Keratinocyte (primary cell): ENCODE measurements around the gene GALP. TPM values are rescaled to one million over a fixed set of nuclear protein-coding genes. Genes with fewer than 3 reads are reported as not detected.
"Not testable (repeated sequence)": the region's sequence is repeated elsewhere in the genome, so short reads cannot be mapped to it uniquely, and the experiment has no call there.

Experiments
- DNase-seq: peaks from one replicate; pipeline ENCODE4 v3.0.0-alpha.2; 2011; ENCODE audit warnings: low read depth, missing footprints, low spot score
- FAIRE-seq: peaks from 2 replicates; lab custom pipeline; 2011; peaks lifted over from hg19 to GRCh38; lab: Jason Lieb, UNC
- H2AFZ ChIP-seq: 2 replicates; pipeline ENCODE4 v1.6.0; 2012; ENCODE audit warnings: low read length, control low read depth, inconsistent platforms; ENCODE audit not compliant: control insufficient read depth
- H3K27ac ChIP-seq: 2 replicates; pipeline ENCODE4 v1.5.1; 2011; ENCODE audit warnings: low read length; ENCODE audit not compliant: control insufficient read depth, insufficient read depth
- H3K27me3 ChIP-seq: 3 replicates; pipeline ENCODE4 v1.6.0; 2011; ENCODE audit warnings: low read length; ENCODE audit not compliant: control insufficient read depth, insufficient read depth; ENCODE audit errors: extremely low read depth
- H3K36me3 ChIP-seq, 2 experiments: 2 replicates in 1 of 2; 3 replicates in 1 of 2; pipeline ENCODE4 v1.5.1; 2011; ENCODE audit warnings: low read length in 2 of 2, mild to moderate bottlenecking in 1 of 2; ENCODE audit not compliant: control insufficient read depth in 2 of 2, insufficient read depth in 2 of 2; ENCODE audit errors: extremely low read depth in 1 of 2
- H3K4me1 ChIP-seq: 3 replicates; pipeline ENCODE4 v1.5.1; 2011; ENCODE audit warnings: low read length; ENCODE audit not compliant: control insufficient read depth, insufficient read depth; ENCODE audit errors: extremely low read depth
- H3K4me2 ChIP-seq: 3 replicates; pipeline ENCODE4 v1.6.0; 2011; ENCODE audit warnings: low read depth, low read length; ENCODE audit not compliant: control insufficient read depth, insufficient read depth; ENCODE audit errors: extremely low read depth
- H3K4me3 ChIP-seq, 3 experiments: fragments of 200-600 bp in 1 of 3; sonication (generic) in 1 of 3; 2 replicates in 2 of 3; 3 replicates in 1 of 3; pipeline ENCODE4 v1.5.1; 2011 to 2016; ENCODE audit warnings: low read length in 3 of 3, mild to moderate bottlenecking in 3 of 3, control low read depth in 2 of 3, inconsistent platforms in 1 of 3, low read depth in 1 of 3, mixed read lengths in 1 of 3, mixed run types in 1 of 3, moderate library complexity in 1 of 3; ENCODE audit not compliant: control insufficient read depth in 2 of 3, insufficient read depth in 2 of 3; ENCODE audit errors: extremely low read depth in 1 of 3
- H3K79me2 ChIP-seq: 2 replicates; pipeline ENCODE4 v1.6.0; 2012; ENCODE audit warnings: low read length; ENCODE audit not compliant: control insufficient read depth, insufficient read depth
- H3K9ac ChIP-seq: 3 replicates; pipeline ENCODE4 v1.6.0; 2011; ENCODE audit warnings: low read length; ENCODE audit not compliant: control insufficient read depth, insufficient read depth; ENCODE audit errors: extremely low read depth
- H3K9me1 ChIP-seq: 3 replicates; pipeline ENCODE4 v1.6.0; 2011; ENCODE audit warnings: low read length; ENCODE audit not compliant: control insufficient read depth, insufficient read depth; ENCODE audit errors: extremely low read depth
- H3K9me3 ChIP-seq: 2 replicates; pipeline ENCODE4 v1.5.1; 2012; ENCODE audit warnings: low read depth, low read length; ENCODE audit not compliant: control insufficient read depth
- H4K20me1 ChIP-seq: 3 replicates; pipeline ENCODE4 v1.6.0; 2011; ENCODE audit warnings: low read length; ENCODE audit not compliant: control insufficient read depth, insufficient read depth; ENCODE audit errors: extremely low read depth
- EZH2 ChIP-seq: IDR thresholded peaks from one replicate; pipeline ENCODE4 v1.6.1; 2012; ENCODE audit warnings: inconsistent platforms, mild to moderate bottlenecking, low read length, moderate library complexity
- dilution Hi-C: fragments of 300-500 bp; cut with MboI; formaldehyde crosslinking; loops from one replicate; pipeline ENCODE4 v1.7.0; 2020; ENCODE audit warnings: low sequenced_read_pairs; ENCODE audit not compliant: extremely low pct_ligation_motif_present
- polyA plus RNA-seq, 5 experiments: library from polyadenylated mRNA; depleted of rRNA in 3 of 5; stranded (reverse) in 3 of 5; stranded (forward) in 1 of 5; unstranded in 1 of 5; fragments of >200 nt; gene quantifications; 1 replicate in 1 of 5; 2 replicates in 3 of 5; 3 replicates in 1 of 5; pipeline versions ENCODE4 v1.2.1 to v1.2.3, GENCODE V29; 2011 to 2012; ENCODE audit warnings: missing spikeins in 2 of 5, low read depth in 1 of 5, low replicate concordance in 1 of 5
- TF ChIP-seq, protein P1 (sequence below), 3 experiments: IDR thresholded peaks in 1 of 3; conservative IDR thresholded peaks in 1 of 3; optimal IDR thresholded peaks in 1 of 3; 2 replicates in 2 of 3; 3 replicates in 1 of 3; pipeline versions ENCODE3 to v1.5.1; 2011; ENCODE audit warnings: low read length in 3 of 3, mild to moderate bottlenecking in 3 of 3, moderate library complexity in 2 of 3, control low read depth in 1 of 3, inconsistent platforms in 1 of 3; ENCODE audit not compliant: insufficient read depth in 2 of 3; ENCODE audit errors: extremely low read depth in 1 of 3

Gene GALP
- polyA plus RNA-seq, 1 donor (not counting 4 experiments of a cell fraction or from before 2014, with no cell fraction given) = not detected

DNA sequence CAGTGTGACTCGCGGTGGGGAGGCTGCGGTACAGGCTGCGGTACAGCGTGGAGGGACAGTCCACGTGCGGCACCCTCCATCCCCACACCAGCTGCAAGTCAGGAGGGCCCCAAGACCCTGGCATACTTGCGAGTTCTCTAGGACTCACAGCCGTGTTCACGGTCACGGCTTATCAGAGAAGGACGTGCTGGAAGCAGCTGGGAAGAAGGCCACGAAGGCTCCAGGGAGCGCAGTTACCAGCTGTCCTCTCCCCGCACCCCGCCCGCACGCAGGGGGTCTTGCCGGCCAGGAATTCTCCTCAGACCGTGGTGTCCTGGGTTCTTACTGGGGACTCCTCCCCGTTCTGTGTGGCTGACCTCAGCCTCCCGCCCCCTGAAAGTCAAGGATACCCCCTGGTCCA, 28.5 kb upstream of the GALP start:
- Histone ChIP-seq H3K79me2 (peaks cover 29% of the 10 kb centered on the region), H4K20me1 (no peaks in the 10 kb centered on the region)

DNA sequence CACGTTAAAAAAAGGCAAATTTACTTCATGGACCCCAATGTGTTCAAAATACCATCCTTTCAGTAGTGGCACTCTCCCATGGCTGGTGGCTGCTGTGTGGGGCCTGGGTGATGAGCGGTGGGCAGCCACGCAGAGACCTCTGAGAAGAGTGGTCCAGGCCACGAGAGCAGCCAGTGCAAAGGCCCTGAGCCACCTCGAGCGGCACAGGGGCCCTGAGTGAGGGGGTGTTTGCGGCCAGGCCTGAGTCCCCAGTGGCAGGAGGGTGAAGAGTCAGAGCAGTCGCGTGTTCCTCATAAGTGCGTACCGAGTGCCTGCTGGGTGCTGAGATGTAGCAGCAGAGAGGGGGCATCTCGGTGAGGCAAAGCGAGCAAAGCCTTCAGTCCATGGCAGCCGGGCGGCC, 27.7 kb upstream of the GALP start:
- H3K9ac ChIP-seq = no peak overlapping the region
- no peaks in the 10 kb centered on the region for H3K27me3 ChIP-seq
- dilution Hi-C loops = no loop called here
- H3K4me2 ChIP-seq = no peak overlapping the region
- no peaks in the 10 kb centered on the region for H3K4me1 ChIP-seq
- TF ChIP-seq EZH2 = no peak
- TF ChIP-seq, protein P1, sequence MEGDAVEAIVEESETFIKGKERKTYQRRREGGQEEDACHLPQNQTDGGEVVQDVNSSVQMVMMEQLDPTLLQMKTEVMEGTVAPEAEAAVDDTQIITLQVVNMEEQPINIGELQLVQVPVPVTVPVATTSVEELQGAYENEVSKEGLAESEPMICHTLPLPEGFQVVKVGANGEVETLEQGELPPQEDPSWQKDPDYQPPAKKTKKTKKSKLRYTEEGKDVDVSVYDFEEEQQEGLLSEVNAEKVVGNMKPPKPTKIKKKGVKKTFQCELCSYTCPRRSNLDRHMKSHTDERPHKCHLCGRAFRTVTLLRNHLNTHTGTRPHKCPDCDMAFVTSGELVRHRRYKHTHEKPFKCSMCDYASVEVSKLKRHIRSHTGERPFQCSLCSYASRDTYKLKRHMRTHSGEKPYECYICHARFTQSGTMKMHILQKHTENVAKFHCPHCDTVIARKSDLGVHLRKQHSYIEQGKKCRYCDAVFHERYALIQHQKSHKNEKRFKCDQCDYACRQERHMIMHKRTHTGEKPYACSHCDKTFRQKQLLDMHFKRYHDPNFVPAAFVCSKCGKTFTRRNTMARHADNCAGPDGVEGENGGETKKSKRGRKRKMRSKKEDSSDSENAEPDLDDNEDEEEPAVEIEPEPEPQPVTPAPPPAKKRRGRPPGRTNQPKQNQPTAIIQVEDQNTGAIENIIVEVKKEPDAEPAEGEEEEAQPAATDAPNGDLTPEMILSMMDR (optimal IDR thresholded peaks at IDR 0.05 in 1 of 3, IDR thresholded peaks at IDR 0.05 in 1 of 3, conservative IDR thresholded peaks at IDR 0.05 in 1 of 3; ENCODE audit: extremely low read depth in 1 of 3, insufficient read depth in 2 of 3, low read length in 3 of 3) = no peak
- no peaks in the 10 kb centered on the region for H4K20me1 ChIP-seq
- DNase-seq = no peak
- no peaks in the 10 kb centered on the region for H3K9me3 ChIP-seq
- H2AFZ ChIP-seq = no peak overlapping the region
- peaks cover 24% of the 10 kb centered on the region for H3K79me2 ChIP-seq
- no peak overlapping the region for H3K27ac ChIP-seq
- no peak overlapping the region for H3K4me3 ChIP-seq
- FAIRE-seq = no peak
- H3K9me1 ChIP-seq = no peaks in the 10 kb centered on the region
- H3K36me3 ChIP-seq = peaks cover 3 to 10% of the 10 kb centered on the region in 2 experiments

More for the DNA sequence above, 28.5 kb upstream of the GALP start:
- H3K27ac ChIP-seq = no peak overlapping the region
- H3K4me3 ChIP-seq = no peak overlapping the region
- H3K9me3 ChIP-seq = no peaks in the 10 kb centered on the region
- no peak overlapping the region for H2AFZ ChIP-seq
- H3K27me3 ChIP-seq = no peaks in the 10 kb centered on the region
- H3K4me2 ChIP-seq = no peak overlapping the region
- no peaks in the 10 kb centered on the region for H3K4me1 ChIP-seq
- peaks cover 9 to 13% of the 10 kb centered on the region in 2 experiments for H3K36me3 ChIP-seq
- dilution Hi-C loops = no loop called here
- no peaks in the 10 kb centered on the region for H3K9me1 ChIP-seq
- DNase-seq (no peak), FAIRE-seq (no peak)
- TF ChIP-seq, protein P1 (optimal IDR thresholded peaks at IDR 0.05 in 1 of 3, IDR thresholded peaks at IDR 0.05 in 1 of 3, conservative IDR thresholded peaks at IDR 0.05 in 1 of 3; ENCODE audit: extremely low read depth in 1 of 3, insufficient read depth in 2 of 3, low read length in 3 of 3) = no peak
- no peak for TF ChIP-seq EZH2
- H3K9ac ChIP-seq = no peak overlapping the region

DNA sequence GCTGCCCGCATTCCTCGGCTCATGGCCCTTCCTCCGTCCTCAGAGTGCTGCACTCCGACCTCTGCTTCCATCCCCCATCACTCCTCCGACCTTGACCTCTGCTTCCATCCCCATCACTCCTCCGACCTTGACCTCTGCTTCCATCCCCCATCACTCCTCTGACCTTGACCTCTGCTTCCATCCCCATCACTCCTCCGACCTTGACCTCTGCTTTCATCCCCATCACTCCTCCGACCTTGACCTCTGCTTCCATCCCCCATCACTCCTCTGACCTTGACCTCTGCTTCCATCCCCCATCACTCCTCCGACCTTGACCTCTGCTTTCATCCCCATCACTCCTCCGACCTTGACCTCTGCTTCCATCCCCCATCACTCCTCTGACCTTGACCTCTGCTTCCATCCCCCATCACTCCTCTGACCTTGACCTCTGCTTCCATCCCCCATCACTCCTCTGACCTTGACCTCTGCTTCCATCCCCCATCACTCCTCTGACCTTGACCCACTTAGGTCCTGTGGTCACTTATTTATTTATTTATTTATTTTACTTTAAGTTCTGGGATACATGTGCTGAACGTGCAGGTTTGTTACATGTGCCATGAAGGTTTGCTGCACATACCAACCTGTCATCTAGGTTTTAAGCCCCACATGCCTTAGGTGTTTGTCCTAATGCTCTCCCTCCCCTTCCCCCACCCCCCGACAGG, 26.7 kb upstream of the GALP start:
- H3K4me2 ChIP-seq, FAIRE-seq, H4K20me1 ChIP-seq, dilution Hi-C loops, H3K9ac ChIP-seq, DNase-seq, H3K9me1 ChIP-seq, H3K27me3 ChIP-seq, H2AFZ ChIP-seq, H3K4me1 ChIP-seq, H3K4me3 ChIP-seq, H3K9me3 ChIP-seq, H3K27ac ChIP-seq, H3K36me3 ChIP-seq: not testable (repeated sequence)
- H3K79me2 ChIP-seq = peaks cover 19% of the 10 kb centered on the region
